Astrocyte of the spinal cord (primary cell): ENCODE measurements around the gene ARHGAP19.

ENCODE experiments used
- DNase-seq: peaks from one replicate; pipeline ENCODE4 v3.0.0; 2011; ENCODE audit warnings: low read depth, low spot score
- H3K4me3 ChIP-seq: 2 replicates; pipeline ENCODE4 v1.5.1; 2011; ENCODE audit warnings: low read depth, mild to moderate bottlenecking, low read length, moderate library complexity
- CTCF ChIP-seq: IDR thresholded peaks from 2 replicates; pipeline ENCODE4 v1.5.1; 2012; ENCODE audit warnings: low read depth, mild to moderate bottlenecking, low read length, inconsistent platforms
- in situ Hi-C: cut with HindIII; loops from 2 replicates; pipeline ENCODE4 v1.10.0; 2017; ENCODE audit warnings: low sequenced_read_pairs

The ARHGAP19 gene

GRCh38 chr10:97190450-97190849, 102.0 kb downstream of the ARHGAP19 start:
- H3K4me3 ChIP-seq, result no peak overlapping the region
- DNase-seq, result no peak
- in situ Hi-C loops, result no loop called here
- no peak for TF ChIP-seq CTCF

DNA sequence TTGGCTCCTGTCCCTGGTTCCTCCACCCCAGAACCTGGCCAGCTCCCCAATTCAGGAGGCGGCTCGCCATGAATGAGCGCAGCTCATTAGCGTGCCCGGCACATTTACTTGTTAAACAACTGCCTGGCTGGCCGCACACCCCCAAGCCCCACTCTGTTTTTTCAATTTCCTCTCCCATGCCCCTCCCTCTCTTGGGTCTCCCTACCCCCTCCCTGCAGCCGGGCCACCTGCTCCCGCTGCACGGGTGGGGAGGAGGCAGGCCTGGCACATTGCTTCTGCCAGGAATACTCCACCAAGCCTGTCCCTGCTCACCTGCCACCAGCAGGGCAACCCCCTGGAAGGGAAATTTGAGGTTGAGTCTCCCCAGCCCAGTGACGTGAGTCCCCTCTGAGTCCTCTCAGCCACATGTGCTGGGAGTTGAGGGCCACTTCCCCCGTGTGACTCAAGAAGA, 104.2 kb downstream of the ARHGAP19 start:
- in situ Hi-C loops, result no loop called here
- no peak overlapping the region for H3K4me3 ChIP-seq
- DNase-seq, result no peak
- no peak for TF ChIP-seq CTCF

DNA sequence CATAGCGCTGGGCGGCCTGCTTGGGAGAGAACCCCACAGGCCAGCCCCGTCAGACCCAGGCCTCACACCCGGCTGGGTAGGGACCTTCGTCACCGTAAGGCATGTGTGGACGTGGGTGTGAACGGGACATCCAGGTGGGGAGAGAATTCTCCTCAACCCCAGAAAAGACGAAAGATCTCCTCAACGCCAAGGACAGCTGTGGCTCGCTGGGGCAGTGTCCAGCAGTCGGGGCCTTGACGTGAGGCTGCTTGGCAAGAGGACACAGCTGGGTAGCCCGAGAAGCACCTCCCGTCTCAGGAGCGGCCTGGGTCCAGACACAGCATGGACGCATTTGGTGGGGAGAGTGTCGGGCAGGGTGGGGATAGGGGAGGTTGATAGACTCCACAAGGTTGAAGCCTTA, 105.5 kb downstream of the ARHGAP19 start:
- no peak for DNase-seq
- TF ChIP-seq CTCF, result no peak
- H3K4me3 ChIP-seq, result no peak overlapping the region
- in situ Hi-C loops, result no loop called here

GRCh38 chr10:97185326-97186058, 106.9 kb downstream of the ARHGAP19 start, which contains the start of gene SLIT1:
TSS of gene SLIT1 (minus strand) at chr10:97185959. CDS start at chr10:97185674, 285 bp downstream.
- in situ Hi-C loops, result no loop called here
- DNase-seq, result no peak
- no peak within 1 kb of the TSS for H3K4me3 ChIP-seq
- TF ChIP-seq CTCF, result no peak

DNA sequence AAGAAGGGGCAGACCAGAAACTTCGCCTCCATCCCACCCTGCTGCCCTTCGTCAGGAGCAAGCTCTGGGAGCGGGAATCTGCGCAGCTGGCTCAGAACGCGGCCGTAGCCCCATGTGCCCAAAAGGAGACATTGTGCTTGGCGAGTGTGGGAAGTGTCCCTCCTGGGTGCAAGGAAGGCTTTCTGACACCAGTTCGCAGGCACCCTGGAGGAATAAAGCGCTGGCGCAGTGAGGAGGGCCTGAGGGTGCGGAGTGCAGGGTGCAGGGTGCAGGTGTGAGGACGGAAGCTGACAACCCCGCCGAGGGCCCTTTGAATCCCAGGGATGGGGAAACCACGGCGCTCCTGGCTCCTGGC, 107.5 kb downstream of the ARHGAP19 start:
- TF ChIP-seq CTCF, result no peak
- no peak overlapping the region for H3K4me3 ChIP-seq
- in situ Hi-C loops, result no loop called here
- no peak for DNase-seq

DNA sequence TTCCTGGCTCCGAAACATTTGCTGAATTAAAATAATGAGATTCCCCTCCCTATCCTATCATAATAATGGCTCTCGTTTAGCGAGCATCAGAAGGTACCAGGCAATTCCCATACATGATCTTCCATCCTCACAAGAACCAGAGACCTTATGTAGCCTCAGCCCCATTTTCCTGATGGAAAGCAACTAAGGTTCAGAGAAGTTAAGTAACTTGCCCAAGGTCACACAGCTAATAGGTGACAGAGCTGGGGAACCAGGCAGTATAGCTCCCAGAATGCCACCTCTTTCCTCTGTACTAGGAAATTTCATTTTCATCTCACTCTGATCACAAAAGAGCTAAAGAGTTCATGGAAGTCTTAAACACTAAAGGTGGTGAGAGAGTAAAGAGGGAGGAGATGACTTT, 109.1 kb downstream of the ARHGAP19 start:
- no peak for DNase-seq
- in situ Hi-C loops, result no loop called here
- no peak overlapping the region for H3K4me3 ChIP-seq
- TF ChIP-seq CTCF, result no peak
